Measurements from ENCODE around the gene PLD6.

The PLD6 gene

GRCh38 chr17:17227608-17228520, 21.7 kb upstream of the PLD6 start:
- H3K4me3 ChIP-seq (ENCODE audit: control insufficient read depth, low read depth, low read length): no peak overlapping the region
- DNase-seq (ENCODE audit: low read depth): no peak

GRCh38 chr17:17226451-17227265, 20.5 kb upstream of the PLD6 start:
- TF ChIP-seq CTCF (IDR thresholded peaks at IDR 0.05; ENCODE audit: control insufficient read depth, insufficient read depth, low read depth, low read length, missing control alignments): no peak
- DNase-seq (ENCODE audit: low read depth): no peak
- no peak overlapping the region for H3K4me3 ChIP-seq (ENCODE audit: control insufficient read depth, low read depth, low read length)

More at GRCh38 chr17:17227608-17228520, 21.7 kb upstream of the PLD6 start:
- TF ChIP-seq CTCF (IDR thresholded peaks at IDR 0.05; ENCODE audit: control insufficient read depth, insufficient read depth, low read depth, low read length, missing control alignments): no peak

- DNase-seq (ENCODE audit: low read depth): no peak
- H3K4me3 ChIP-seq (ENCODE audit: control insufficient read depth, low read depth, low read length): no peak overlapping the region
- TF ChIP-seq CTCF (IDR thresholded peaks at IDR 0.05; ENCODE audit: control insufficient read depth, insufficient read depth, low read depth, low read length, missing control alignments): no peak
Observed at GRCh38 chr17:17225901-17226300, 19.8 kb upstream of the PLD6 start.

GRCh38 chr17:17224137-17224536, 18.0 kb upstream of the PLD6 start:
- TF ChIP-seq CTCF (IDR thresholded peaks at IDR 0.05; ENCODE audit: control insufficient read depth, insufficient read depth, low read depth, low read length, missing control alignments): no peak
- DNase-seq (ENCODE audit: low read depth): no peak
- no peak overlapping the region for H3K4me3 ChIP-seq (ENCODE audit: control insufficient read depth, low read depth, low read length)

- DNase-seq (ENCODE audit: low read depth): no peak
- no peak overlapping the region for H3K4me3 ChIP-seq (ENCODE audit: control insufficient read depth, low read depth, low read length)
- no peak for TF ChIP-seq CTCF (IDR thresholded peaks at IDR 0.05; ENCODE audit: control insufficient read depth, insufficient read depth, low read depth, low read length, missing control alignments)
Observed at GRCh38 chr17:17223736-17224135, 17.6 kb upstream of the PLD6 start.

- H3K4me3 ChIP-seq (ENCODE audit: control insufficient read depth, low read depth, low read length): no peak overlapping the region
- TF ChIP-seq CTCF (IDR thresholded peaks at IDR 0.05; ENCODE audit: control insufficient read depth, insufficient read depth, low read depth, low read length, missing control alignments): no peak
Observed at GRCh38 chr17:17221329-17221728, 15.2 kb upstream of the PLD6 start.

More at GRCh38 chr17:17221329-17221728, 15.2 kb upstream of the PLD6 start:
- DNase-seq (ENCODE audit: low read depth): no peak
